Lower leg skin (tissue), 4 donors: ENCODE measurements around the gene IRF1. TPM values are rescaled to one million over a fixed set of nuclear protein-coding genes. Genes with fewer than 3 reads are reported as not detected.
"Not testable (repeated sequence)": the region's sequence is repeated elsewhere in the genome, so short reads cannot be mapped to it uniquely, and the experiment has no call there.

Source experiments
- DNase-seq, 2 donors: peaks; one replicate each; pipeline ENCODE4 v3.0.0-alpha.2; 2019; ENCODE audit warnings: low spot score in 2 of 2
- H3K4me3 ChIP-seq: fragments of 200-600 bp; sonication (generic); 2 replicates; pipeline ENCODE4 v1.5.1; 2017; ENCODE audit warnings: mild to moderate bottlenecking, low read depth; ENCODE audit not compliant: poor library complexity, severe bottlenecking
- CTCF ChIP-seq, 3 donors: fragments of 450-650 bp; IDR thresholded peaks; one replicate each; pipeline ENCODE4 v1.5.1; 2016; ENCODE audit warnings: antibody characterized with exemption in 3 of 3, mild to moderate bottlenecking in 3 of 3, moderate library complexity in 2 of 3
- POLR2A ChIP-seq, 2 donors: fragments of 450-650 bp; IDR thresholded peaks; one replicate each; pipeline ENCODE4 v1.6.1; 2016 to 2017; ENCODE audit warnings: antibody characterized with exemption in 2 of 2, mild to moderate bottlenecking in 1 of 2, moderate library complexity in 1 of 2
- WGBS, 2 donors: methylation state at CpG; one replicate each; pipeline ENCODE4 v1.1.5; 2018; 5-methylcytosine and 5-hydroxymethylcytosine counted together
- intact Hi-C: fragments of 100-400 bp; cut with DNase I; formaldehyde crosslinking; loops from one replicate; pipeline ENCODE4 v1.15.0; 2023; ENCODE audit warnings: low total_unique reads
- total RNA-seq, 4 donors: library from RNA; depleted of rRNA; stranded (reverse); fragments of >200 nt; gene quantifications; one replicate each; pipeline ENCODE4 v1.1.0, GENCODE V29; 2016

The IRF1 gene
- total RNA-seq, 4 donors from 2014 or later: 9.6 to 15.0 (median 14.5) TPM

- H3K4me3 ChIP-seq: no peak overlapping the region
- 96 to 99% methylated on average over 2 of the region's 2 CpGs for WGBS, 2 donors
- DNase-seq: no peak
- intact Hi-C loops: loop anchor here (10.0 kb wide), 1 partner anchor 287 kb away; the partner anchor contains the start of gene SOWAHA
- TF ChIP-seq POLR2A (IDR thresholded peaks at IDR 0.05) (no peak), CTCF (IDR thresholded peaks at IDR 0.05) (no peak)
Observed at GRCh38 chr5:132528021-132528420, 37.4 kb upstream of the IRF1 start.

GRCh38 chr5:132526974-132527564 is 36.5 kb upstream of the IRF1 start:
- TF ChIP-seq POLR2A (IDR thresholded peaks at IDR 0.05): no peak
- no peak for TF ChIP-seq CTCF (IDR thresholded peaks at IDR 0.05)
- intact Hi-C loops: loop anchor here (10.0 kb wide), 1 partner anchor 288 kb away; the partner anchor contains the start of gene SOWAHA
- WGBS, 2 donors: 66 to 69% methylated on average over 8 of the region's 8 CpGs
- DNase-seq: no peak
- H3K4me3 ChIP-seq: no peak overlapping the region

GRCh38 chr5:132526290-132526973 is 35.9 kb upstream of the IRF1 start:
- no peak overlapping the region for H3K4me3 ChIP-seq
- peak in 1 of 2 donors; percentile 24 for DNase-seq
- WGBS, 2 donors: 46 to 47% methylated on average over 11 of the region's 11 CpGs
- TF ChIP-seq CTCF (IDR thresholded peaks at IDR 0.05) (peak in 1 of 3 donors; percentile 35), POLR2A (IDR thresholded peaks at IDR 0.05) (no peak)
- intact Hi-C loops: loop anchor here (10.0 kb wide), 1 partner anchor 288 kb away; the partner anchor contains the start of gene SOWAHA

GRCh38 chr5:132525299-132525724 is 34.7 kb upstream of the IRF1 start:
- TF ChIP-seq CTCF (IDR thresholded peaks at IDR 0.05): no peak
- TF ChIP-seq POLR2A (IDR thresholded peaks at IDR 0.05): no peak
- no peak for DNase-seq
- H3K4me3 ChIP-seq: no peak overlapping the region
- intact Hi-C loops: loop anchor here (10.0 kb wide), 1 partner anchor 289 kb away; the partner anchor contains the start of gene SOWAHA

DNA sequence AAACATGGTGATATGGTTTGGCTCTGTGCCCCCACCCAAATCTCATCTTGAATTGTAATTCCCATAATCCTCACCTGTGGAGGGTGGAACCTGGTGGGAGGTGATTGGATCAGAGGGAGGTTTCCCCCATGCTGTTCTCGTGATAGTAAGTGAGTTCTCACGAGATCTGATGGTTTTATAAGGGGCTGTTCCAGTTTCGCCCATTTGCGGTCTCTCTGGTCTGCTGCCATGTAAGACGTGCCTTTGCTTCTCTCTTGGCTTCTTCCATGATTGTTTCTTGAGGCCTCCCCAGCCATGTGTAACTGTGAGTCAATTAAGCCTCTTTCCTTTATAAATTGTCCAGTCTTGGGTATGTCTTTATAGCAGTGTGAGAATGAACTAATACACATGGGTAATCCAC is 34.3 kb upstream of the IRF1 start:
- intact Hi-C loops: loop anchor here (10.0 kb wide), 1 partner anchor 290 kb away; the partner anchor contains the start of gene SOWAHA
- 80 to 83% methylated on average over 5 of the region's 5 CpGs for WGBS, 2 donors

DNA sequence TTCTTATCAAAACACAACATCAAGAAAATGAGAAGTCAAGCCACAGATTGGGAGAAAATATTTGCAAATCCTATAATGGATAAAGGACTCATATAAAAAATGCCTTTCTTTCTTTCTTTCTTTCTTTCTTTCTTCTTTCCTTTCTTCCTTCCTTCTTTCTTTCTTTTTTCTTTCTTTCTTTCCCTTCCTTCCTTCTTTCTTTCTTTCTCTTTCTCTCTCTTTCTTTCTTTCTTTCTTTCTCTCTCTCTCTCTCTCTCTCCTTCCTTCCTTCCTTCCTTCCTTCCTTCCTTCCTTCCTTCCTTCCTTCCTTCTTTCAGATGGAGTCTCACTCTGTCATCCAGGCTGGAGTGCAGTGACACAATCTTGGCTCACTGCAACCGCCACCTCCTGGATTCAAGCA is 31.5 kb upstream of the IRF1 start:
- DNase-seq, H3K4me3 ChIP-seq: not testable (repeated sequence)
- intact Hi-C loops: loop anchor here (10.0 kb wide), 1 partner anchor 293 kb away; the partner anchor contains the start of gene SOWAHA
- 100% methylated on average over 1 of the region's 1 CpG for WGBS, 2 donors

More for the DNA sequence above, 34.3 kb upstream of the IRF1 start:
- not testable (repeated sequence) for DNase-seq, H3K4me3 ChIP-seq

DNA sequence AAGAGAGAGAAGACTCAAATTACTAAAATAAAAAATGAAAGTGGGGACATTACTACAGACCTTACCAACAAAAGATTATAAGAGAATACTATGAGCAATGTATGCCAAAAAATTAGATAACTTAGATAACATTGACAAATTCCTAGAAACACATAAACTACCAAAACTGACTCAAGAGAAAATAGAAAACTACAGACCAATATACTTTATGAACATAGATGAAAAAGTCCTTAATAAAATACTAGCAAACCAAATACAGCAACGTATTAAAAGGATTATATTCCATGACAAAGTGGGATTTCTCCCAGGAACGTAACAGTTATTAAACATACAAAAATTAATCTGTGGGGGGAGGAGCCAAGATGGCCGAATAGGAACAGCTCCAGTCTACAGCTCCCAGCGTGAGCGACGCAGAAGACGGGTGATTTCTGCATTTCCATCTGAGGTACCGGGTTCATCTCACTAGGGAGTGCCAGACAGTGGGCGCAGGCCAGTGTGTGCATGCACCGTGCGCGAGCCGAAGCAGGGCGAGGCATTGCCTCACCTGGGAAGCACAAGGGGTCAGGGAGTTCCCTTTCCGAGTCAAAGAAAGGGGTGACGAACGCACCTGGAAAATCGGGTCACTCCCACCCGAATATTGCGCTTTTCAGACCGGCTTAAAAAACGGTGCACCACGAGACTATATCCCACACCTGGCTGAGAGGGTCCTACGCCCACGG is 23.2 kb upstream of the IRF1 start:
- intact Hi-C loops, H3K4me3 ChIP-seq, DNase-seq: not testable (repeated sequence)
- WGBS, 2 donors: 90 to 95% methylated on average over 20 to 23 of the region's 25 CpGs
